ENCODE measurements around the gene ARHGAP6.
"Not testable (repeated sequence)": the region's sequence is repeated elsewhere in the genome, so short reads cannot be mapped to it uniquely, and the experiment has no call there.

ARHGAP6 gene

DNA sequence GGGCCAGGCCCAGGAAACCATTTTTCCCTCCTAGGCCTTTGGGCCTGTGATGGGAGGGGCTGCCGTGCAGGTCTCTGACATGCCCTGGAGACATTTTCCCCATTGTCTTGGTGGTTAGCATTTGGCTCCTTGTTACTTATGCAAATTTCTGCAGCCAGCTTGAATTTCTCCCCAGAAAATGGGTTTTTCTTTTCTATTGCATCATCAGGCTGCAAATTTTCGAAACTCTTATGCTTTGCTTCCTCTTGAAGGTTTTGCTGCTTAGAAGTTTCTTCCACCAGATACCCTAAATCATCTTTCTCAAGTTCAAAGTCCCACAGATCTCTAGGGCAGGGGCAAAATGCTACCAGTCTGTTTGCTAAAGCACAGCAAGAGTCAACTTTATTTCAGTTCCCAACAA is 430.3 kb downstream of the ARHGAP6 start:
- H3K9me3 ChIP-seq (ENCODE audit: control insufficient read depth in 5 of 5, low read length in 5 of 5); H3K4me1 ChIP-seq (ENCODE audit: control insufficient read depth in 5 of 5, insufficient read depth in 5 of 5, low read length in 5 of 5); H3K9ac ChIP-seq (ENCODE audit: low read length in 5 of 5); H3K36me3 ChIP-seq (ENCODE audit: control insufficient read depth in 5 of 5, insufficient read depth in 5 of 5, low read length in 5 of 5); H3K27me3 ChIP-seq (ENCODE audit: control insufficient read depth in 5 of 5, insufficient read depth in 4 of 5, low read length in 5 of 5); H3K4me3 ChIP-seq (ENCODE audit: low read depth in 1 of 5, low read length in 5 of 5); H3K27ac ChIP-seq (ENCODE audit: low read depth, low read length): not testable (repeated sequence)

DNA sequence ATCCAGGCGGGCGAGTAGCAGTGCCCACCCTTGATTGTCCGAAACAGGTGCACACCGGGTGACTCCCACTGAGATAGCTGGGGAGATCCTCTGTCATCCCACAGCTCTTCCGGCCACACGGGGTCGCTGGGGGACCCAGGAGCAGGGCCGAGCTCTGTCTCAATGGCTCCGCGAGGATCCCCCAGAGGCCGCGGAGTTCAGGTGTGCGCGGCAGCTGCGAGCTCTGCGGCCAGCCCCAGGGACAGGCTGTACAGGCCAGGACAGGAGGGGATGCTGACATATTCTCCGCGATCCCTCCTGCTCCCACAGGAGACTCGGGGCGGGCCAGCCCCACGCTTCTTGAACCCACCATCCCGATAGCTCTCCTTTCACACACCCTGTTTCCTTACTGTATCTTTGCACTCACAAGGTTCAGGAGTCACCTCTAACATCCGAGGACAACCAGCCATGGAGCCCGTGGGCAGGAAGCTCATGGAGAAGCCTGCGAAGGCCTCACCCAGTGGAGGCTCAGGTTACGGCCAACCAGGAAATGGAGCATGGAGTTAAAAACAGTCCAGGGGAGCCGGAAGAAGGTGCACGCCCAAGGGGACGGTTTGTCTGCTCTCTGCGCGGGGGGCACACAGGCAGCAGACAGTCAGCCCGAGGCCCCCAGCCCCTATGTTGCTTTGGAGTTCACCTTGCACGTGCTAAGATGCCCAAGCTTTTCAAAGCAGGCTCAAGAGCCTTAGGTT is 450.4 kb downstream of the ARHGAP6 start:
- H3K27ac ChIP-seq (ENCODE audit: low read depth, low read length) = no peak overlapping the region
- H3K9ac ChIP-seq (ENCODE audit: low read length in 5 of 5) = no peak overlapping the region
- H3K27me3 ChIP-seq (ENCODE audit: control insufficient read depth in 5 of 5, insufficient read depth in 4 of 5, low read length in 5 of 5) = peaks cover 0 to 6% (median 0%) of the 10 kb centered on the region in 5 donors
- no peaks in the 10 kb centered on the region for H3K4me1 ChIP-seq (ENCODE audit: control insufficient read depth in 5 of 5, insufficient read depth in 5 of 5, low read length in 5 of 5)
- H3K36me3 ChIP-seq (ENCODE audit: control insufficient read depth in 5 of 5, insufficient read depth in 5 of 5, low read length in 5 of 5) = no peaks in the 10 kb centered on the region
- peaks cover 0 to 9% (median 5%) of the 10 kb centered on the region in 5 donors for H3K9me3 ChIP-seq (ENCODE audit: control insufficient read depth in 5 of 5, low read length in 5 of 5)
- H3K4me3 ChIP-seq (ENCODE audit: low read depth in 1 of 5, low read length in 5 of 5) = no peak overlapping the region

- Histone ChIP-seq H3K4me3 (ENCODE audit: low read depth in 1 of 5, low read length in 5 of 5) (no peak overlapping the region), H3K4me1 (ENCODE audit: control insufficient read depth in 5 of 5, insufficient read depth in 5 of 5, low read length in 5 of 5) (no peaks in the 10 kb centered on the region), H3K36me3 (ENCODE audit: control insufficient read depth in 5 of 5, insufficient read depth in 5 of 5, low read length in 5 of 5) (no peaks in the 10 kb centered on the region), H3K27ac (ENCODE audit: low read depth, low read length) (no peak overlapping the region), H3K9ac (ENCODE audit: low read length in 5 of 5) (no peak overlapping the region), H3K9me3 (ENCODE audit: control insufficient read depth in 5 of 5, low read length in 5 of 5) (peaks cover 0 to 9% (median 5%) of the 10 kb centered on the region in 5 donors), H3K27me3 (ENCODE audit: control insufficient read depth in 5 of 5, insufficient read depth in 4 of 5, low read length in 5 of 5) (peaks cover 0 to 6% (median 0%) of the 10 kb centered on the region in 5 donors)
Measured at GRCh38 chrX:11214346-11215190, 451.2 kb downstream of the ARHGAP6 start.

- Histone ChIP-seq H3K27ac (ENCODE audit: low read depth, low read length) (no peak overlapping the region), H3K4me1 (ENCODE audit: control insufficient read depth in 5 of 5, insufficient read depth in 5 of 5, low read length in 5 of 5) (no peaks in the 10 kb centered on the region)
Measured at GRCh38 chrX:11212741-11213140, 453.0 kb downstream of the ARHGAP6 start.

GRCh38 chrX:11210415-11210801 is 455.3 kb downstream of the ARHGAP6 start:
- H3K4me1 ChIP-seq (ENCODE audit: control insufficient read depth in 5 of 5, insufficient read depth in 5 of 5, low read length in 5 of 5) = no peaks in the 10 kb centered on the region
- H3K4me3 ChIP-seq (ENCODE audit: low read depth in 1 of 5, low read length in 5 of 5) = no peak overlapping the region
- H3K36me3 ChIP-seq (ENCODE audit: control insufficient read depth in 5 of 5, insufficient read depth in 5 of 5, low read length in 5 of 5) = no peaks in the 10 kb centered on the region
- peaks cover 0 to under 1% (median 0%) of the 10 kb centered on the region in 5 donors for H3K9me3 ChIP-seq (ENCODE audit: control insufficient read depth in 5 of 5, low read length in 5 of 5)
- H3K27me3 ChIP-seq (ENCODE audit: control insufficient read depth in 5 of 5, insufficient read depth in 4 of 5, low read length in 5 of 5) = peaks cover 0 to 6% (median 0%) of the 10 kb centered on the region in 5 donors
- no peak overlapping the region for H3K9ac ChIP-seq (ENCODE audit: low read length in 5 of 5)
- no peak overlapping the region for H3K27ac ChIP-seq (ENCODE audit: low read depth, low read length)

More at GRCh38 chrX:11212741-11213140, 453.0 kb downstream of the ARHGAP6 start:
- Histone ChIP-seq H3K9ac (ENCODE audit: low read length in 5 of 5) (no peak overlapping the region), H3K36me3 (ENCODE audit: control insufficient read depth in 5 of 5, insufficient read depth in 5 of 5, low read length in 5 of 5) (no peaks in the 10 kb centered on the region), H3K4me3 (ENCODE audit: low read depth in 1 of 5, low read length in 5 of 5) (no peak overlapping the region), H3K27me3 (ENCODE audit: control insufficient read depth in 5 of 5, insufficient read depth in 4 of 5, low read length in 5 of 5) (peaks cover 0 to 6% (median 0%) of the 10 kb centered on the region in 5 donors), H3K9me3 (ENCODE audit: control insufficient read depth in 5 of 5, low read length in 5 of 5) (peaks cover 0 to 5% (median 5%) of the 10 kb centered on the region in 5 donors)

GRCh38 chrX:11209798-11210414 is 455.8 kb downstream of the ARHGAP6 start:
- Histone ChIP-seq H3K9ac (ENCODE audit: low read length in 5 of 5) (no peak overlapping the region), H3K36me3 (ENCODE audit: control insufficient read depth in 5 of 5, insufficient read depth in 5 of 5, low read length in 5 of 5) (no peaks in the 10 kb centered on the region), H3K4me3 (ENCODE audit: low read depth in 1 of 5, low read length in 5 of 5) (no peak overlapping the region), H3K9me3 (ENCODE audit: control insufficient read depth in 5 of 5, low read length in 5 of 5) (no peaks in the 10 kb centered on the region), H3K27ac (ENCODE audit: low read depth, low read length) (no peak overlapping the region), H3K27me3 (ENCODE audit: control insufficient read depth in 5 of 5, insufficient read depth in 4 of 5, low read length in 5 of 5) (peaks cover 0 to 3% (median 2%) of the 10 kb centered on the region in 5 donors), H3K4me1 (ENCODE audit: control insufficient read depth in 5 of 5, insufficient read depth in 5 of 5, low read length in 5 of 5) (no peaks in the 10 kb centered on the region)

DNA sequence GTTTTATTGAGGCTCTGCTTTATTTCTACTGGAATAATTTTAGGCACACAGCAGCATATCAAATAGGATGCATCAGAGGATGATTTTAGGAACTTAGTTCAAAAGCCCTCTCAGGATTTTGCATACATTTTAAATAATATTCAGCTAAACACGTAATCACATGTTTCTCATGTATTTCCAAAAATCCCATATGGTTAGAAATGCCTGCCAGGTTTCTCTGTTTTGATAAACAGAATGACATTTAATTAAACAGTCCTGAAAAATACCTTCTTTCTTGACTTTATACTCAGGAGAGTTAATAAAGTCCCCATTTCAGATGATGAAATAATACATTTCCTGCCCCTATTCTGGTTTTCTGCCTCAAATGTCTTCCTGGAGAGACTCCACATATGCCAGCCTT is 459.0 kb downstream of the ARHGAP6 start:
- H3K27ac ChIP-seq (ENCODE audit: low read depth, low read length) = no peak overlapping the region
- no peak overlapping the region for H3K4me3 ChIP-seq (ENCODE audit: low read depth in 1 of 5, low read length in 5 of 5)
- no peaks in the 10 kb centered on the region for H3K9me3 ChIP-seq (ENCODE audit: control insufficient read depth in 5 of 5, low read length in 5 of 5)
- H3K36me3 ChIP-seq (ENCODE audit: control insufficient read depth in 5 of 5, insufficient read depth in 5 of 5, low read length in 5 of 5) = no peaks in the 10 kb centered on the region
- peaks cover 0 to 3% (median 0%) of the 10 kb centered on the region in 5 donors for H3K27me3 ChIP-seq (ENCODE audit: control insufficient read depth in 5 of 5, insufficient read depth in 4 of 5, low read length in 5 of 5)
- H3K9ac ChIP-seq (ENCODE audit: low read length in 5 of 5) = no peak overlapping the region
- no peaks in the 10 kb centered on the region for H3K4me1 ChIP-seq (ENCODE audit: control insufficient read depth in 5 of 5, insufficient read depth in 5 of 5, low read length in 5 of 5)

- no peaks in the 10 kb centered on the region for H3K4me1 ChIP-seq (ENCODE audit: control insufficient read depth in 5 of 5, insufficient read depth in 5 of 5, low read length in 5 of 5)
- H3K27ac ChIP-seq (ENCODE audit: low read depth, low read length) = no peak overlapping the region
- H3K4me3 ChIP-seq (ENCODE audit: low read depth in 1 of 5, low read length in 5 of 5) = no peak overlapping the region
- H3K27me3 ChIP-seq (ENCODE audit: control insufficient read depth in 5 of 5, insufficient read depth in 4 of 5, low read length in 5 of 5) = peaks cover 0 to 3% (median 0%) of the 10 kb centered on the region in 5 donors
- no peaks in the 10 kb centered on the region for H3K36me3 ChIP-seq (ENCODE audit: control insufficient read depth in 5 of 5, insufficient read depth in 5 of 5, low read length in 5 of 5)
- no peak overlapping the region for H3K9ac ChIP-seq (ENCODE audit: low read length in 5 of 5)
- no peaks in the 10 kb centered on the region for H3K9me3 ChIP-seq (ENCODE audit: control insufficient read depth in 5 of 5, low read length in 5 of 5)
Measured at GRCh38 chrX:11205796-11206195, 459.9 kb downstream of the ARHGAP6 start.

- no peak overlapping the region for H3K9ac ChIP-seq (ENCODE audit: low read length in 5 of 5)
- H3K27ac ChIP-seq (ENCODE audit: low read depth, low read length) = no peak overlapping the region
- H3K9me3 ChIP-seq (ENCODE audit: control insufficient read depth in 5 of 5, low read length in 5 of 5) = no peaks in the 10 kb centered on the region
- H3K27me3 ChIP-seq (ENCODE audit: control insufficient read depth in 5 of 5, insufficient read depth in 4 of 5, low read length in 5 of 5) = peaks cover 0 to 2% (median 0%) of the 10 kb centered on the region in 5 donors
- H3K4me3 ChIP-seq (ENCODE audit: low read depth in 1 of 5, low read length in 5 of 5) = no peak overlapping the region
- peaks cover 0 to 10% (median 0%) of the 10 kb centered on the region in 5 donors for H3K4me1 ChIP-seq (ENCODE audit: control insufficient read depth in 5 of 5, insufficient read depth in 5 of 5, low read length in 5 of 5)
- H3K36me3 ChIP-seq (ENCODE audit: control insufficient read depth in 5 of 5, insufficient read depth in 5 of 5, low read length in 5 of 5) = no peaks in the 10 kb centered on the region
Measured at GRCh38 chrX:11197671-11198070, 468.0 kb downstream of the ARHGAP6 start.

GRCh38 chrX:11196476-11196875 is 469.2 kb downstream of the ARHGAP6 start:
- no peak overlapping the region for H3K27ac ChIP-seq (ENCODE audit: low read depth, low read length)
- peaks cover 0 to 2% (median 0%) of the 10 kb centered on the region in 5 donors for H3K27me3 ChIP-seq (ENCODE audit: control insufficient read depth in 5 of 5, insufficient read depth in 4 of 5, low read length in 5 of 5)
- no peak overlapping the region for H3K9ac ChIP-seq (ENCODE audit: low read length in 5 of 5)
- peaks cover 0 to 10% (median 0%) of the 10 kb centered on the region in 5 donors for H3K4me1 ChIP-seq (ENCODE audit: control insufficient read depth in 5 of 5, insufficient read depth in 5 of 5, low read length in 5 of 5)
- H3K9me3 ChIP-seq (ENCODE audit: control insufficient read depth in 5 of 5, low read length in 5 of 5) = no peaks in the 10 kb centered on the region
- no peak overlapping the region for H3K4me3 ChIP-seq (ENCODE audit: low read depth in 1 of 5, low read length in 5 of 5)
- no peaks in the 10 kb centered on the region for H3K36me3 ChIP-seq (ENCODE audit: control insufficient read depth in 5 of 5, insufficient read depth in 5 of 5, low read length in 5 of 5)
